GM23338 (cell line): ENCODE results near the gene STRN. TPM values are rescaled to one million over a fixed set of nuclear protein-coding genes. Genes with fewer than 3 reads are reported as not detected.

Experiments used
- ATAC-seq: fragments of 200-7000 bp; cut with Tn5 transposase; 3 replicates; pipeline ENCODE4 v1.9.1; 2020
- DNase-seq: peaks from one replicate; pipeline ENCODE4 v3.0.0-alpha.2; 2015; ENCODE audit warnings: low spot score
- H2AFZ ChIP-seq: fragments of 200-600 bp; sonication (generic); 2 replicates; pipeline ENCODE4 v1.8.0; 2016; ENCODE audit warnings: antibody characterized with exemption, mild to moderate bottlenecking, moderate library complexity
- H3F3A ChIP-seq: fragments of 200-600 bp; sonication (generic); replicated peaks from 2 replicates; pipeline ENCODE4 v1.8.0; 2017; ENCODE audit warnings: antibody characterized with exemption, mixed run types, low read depth
- H3K27ac ChIP-seq: fragments of 200-600 bp; sonication (generic); 2 replicates; pipeline ENCODE4 v1.6.1; 2016; ENCODE audit warnings: low read depth
- H3K27me3 ChIP-seq: fragments of 200-600 bp; sonication (generic); 2 replicates; pipeline ENCODE4 v1.8.0; 2016; ENCODE audit warnings: mild to moderate bottlenecking, mixed run types, moderate library complexity; ENCODE audit not compliant: insufficient read depth
- H3K36me3 ChIP-seq: fragments of 200-600 bp; sonication (generic); 2 replicates; pipeline ENCODE4 v1.8.0; 2016; ENCODE audit warnings: mild to moderate bottlenecking; ENCODE audit not compliant: insufficient read depth
- H3K4me1 ChIP-seq: fragments of 200-600 bp; sonication (generic); 2 replicates; pipeline ENCODE4 v1.8.0; 2016; ENCODE audit warnings: mild to moderate bottlenecking, moderate library complexity; ENCODE audit not compliant: insufficient read depth
- H3K4me2 ChIP-seq: fragments of 200-600 bp; sonication (generic); 2 replicates; pipeline ENCODE4 v1.7.1; 2017; ENCODE audit warnings: mixed run types
- H3K4me3 ChIP-seq: fragments of 200-600 bp; sonication (generic); 2 replicates; pipeline ENCODE4 v1.6.1; 2016; ENCODE audit warnings: mixed run types
- H3K79me2 ChIP-seq: fragments of 200-600 bp; sonication (generic); replicated peaks from 2 replicates; pipeline ENCODE4 v1.8.0; 2017; ENCODE audit warnings: mild to moderate bottlenecking; ENCODE audit not compliant: insufficient read depth
- H3K9me2 ChIP-seq: fragments of 200-600 bp; sonication (generic); 2 replicates; pipeline ENCODE4 v1.8.0; 2017; ENCODE audit not compliant: insufficient read depth
- H4K20me1 ChIP-seq: fragments of 200-600 bp; sonication (generic); replicated peaks from 2 replicates; pipeline ENCODE4 v1.8.0; 2017; ENCODE audit warnings: mild to moderate bottlenecking; ENCODE audit not compliant: insufficient read depth
- H3K27ac Mint-ChIP-seq: 2 replicates; pipeline ENCODE4 v1.8.0; 2020; ENCODE audit warnings: inconsistent platforms, mild to moderate bottlenecking, moderate library complexity, mixed read lengths
- H3K27me3 Mint-ChIP-seq: 3 replicates; pipeline ENCODE4 v1.8.0; 2022; ENCODE audit warnings: low read depth, mild to moderate bottlenecking, moderate library complexity, mixed read lengths, inconsistent platforms; ENCODE audit not compliant: insufficient read depth, poor library complexity
- H3K36me3 Mint-ChIP-seq: 3 replicates; pipeline ENCODE4 v1.8.0; 2021; ENCODE audit warnings: low read depth, mild to moderate bottlenecking, inconsistent platforms, moderate library complexity, mixed read lengths
- H3K4me1 Mint-ChIP-seq: 3 replicates; pipeline ENCODE4 v1.8.0; 2020; ENCODE audit warnings: mild to moderate bottlenecking, inconsistent platforms, mixed read lengths
- H3K4me3 Mint-ChIP-seq: 3 replicates; pipeline ENCODE4 v1.8.0; 2021; ENCODE audit warnings: moderate library complexity, mild to moderate bottlenecking, inconsistent platforms, mixed read lengths
- H3K9me3 Mint-ChIP-seq: 3 replicates; pipeline ENCODE4 v1.8.0; 2020; ENCODE audit warnings: moderate library complexity, mild to moderate bottlenecking, inconsistent platforms, mixed read lengths
- CREB1 ChIP-seq: fragments of 250-450 bp; sonication (Bioruptor Pico); IDR thresholded peaks from 2 replicates; pipeline ENCODE4 v1.5.0; 2020; ENCODE audit warnings: low read depth, mild to moderate bottlenecking, moderate library complexity
- CTCF ChIP-seq, 2 experiments: fragments of 200-600 bp in 1 of 2; sonication (generic) in 1 of 2; conservative IDR thresholded peaks; 2 replicates each; pipeline versions ENCODE4 v1.5.1 to v1.6.1; 2016 to 2017; ENCODE audit warnings: antibody characterized with exemption in 2 of 2, low read depth in 2 of 2, mild to moderate bottlenecking in 2 of 2, moderate library complexity in 1 of 2
- ETS1 ChIP-seq: IDR thresholded peaks from 2 replicates; pipeline ENCODE4 v1.6.1; 2016; ENCODE audit warnings: antibody characterized with exemption
- EZH2 ChIP-seq: fragments of 200-600 bp; sonication (generic); IDR thresholded peaks from one replicate; pipeline ENCODE4 v1.8.0; 2017; ENCODE audit warnings: antibody characterized with exemption, mild to moderate bottlenecking, low read depth; ENCODE audit not compliant: unreplicated experiment
- EZH2phosphoT487 ChIP-seq: fragments of 200-600 bp; sonication (generic); IDR thresholded peaks from one replicate; pipeline ENCODE4 v1.8.1; 2018; ENCODE audit warnings: antibody characterized with exemption; ENCODE audit not compliant: unreplicated experiment
- JUNB ChIP-seq: IDR thresholded peaks from one replicate; pipeline ENCODE4 v1.6.1; 2016; ENCODE audit warnings: antibody characterized with exemption; ENCODE audit not compliant: unreplicated experiment
- NANOG ChIP-seq: IDR thresholded peaks from 2 replicates; pipeline ENCODE4 v1.6.1; 2016; ENCODE audit warnings: antibody characterized with exemption, borderline replicate concordance
- POLR2AphosphoS5 ChIP-seq: IDR thresholded peaks from 2 replicates; pipeline ENCODE4 v1.6.1; 2016; ENCODE audit warnings: antibody characterized with exemption, low read depth
- STAT1 ChIP-seq: IDR thresholded peaks from one replicate; pipeline ENCODE4 v1.6.1; 2016; ENCODE audit warnings: antibody characterized with exemption; ENCODE audit not compliant: unreplicated experiment
- ZNF114 ChIP-seq: fragments of 250-450 bp; sonication (Bioruptor Pico); IDR thresholded peaks from 2 replicates; pipeline ENCODE4 v1.5.0; 2020; ENCODE audit warnings: mild to moderate bottlenecking, moderate library complexity
- ZNF331 ChIP-seq: fragments of 250-450 bp; sonication (Bioruptor Pico); IDR thresholded peaks from 2 replicates; pipeline ENCODE4 v1.5.0; 2020; ENCODE audit warnings: low read depth, mild to moderate bottlenecking, moderate library complexity
- ZNF462 ChIP-seq: fragments of 250-450 bp; sonication (Bioruptor Pico); IDR thresholded peaks from 2 replicates; pipeline ENCODE4 v1.5.0; 2020; ENCODE audit warnings: mild to moderate bottlenecking, moderate library complexity
- polyA plus RNA-seq: library from polyadenylated mRNA; unstranded; fragments of >200 nt; fragmentation: Nextera tagmentation; extraction: Ambion mirVana; gene quantifications from 2 replicates; pipeline ENCODE4 v1.2.1, GENCODE V29; 2016
- total RNA-seq: library from RNA; depleted of rRNA; stranded (reverse); fragments of >200 nt; shearing (Covaris generic); gene quantifications from 2 replicates; pipeline ENCODE4 v1.2.3, GENCODE V29; 2014
- TF ChIP-seq, protein P1 (sequence below): IDR thresholded peaks from one replicate; pipeline ENCODE4 v1.6.1; 2018; ENCODE audit warnings: antibody characterized with exemption; ENCODE audit not compliant: unreplicated experiment

STRN gene
- total and polyA plus RNA-seq, 2 experiments from 2014 or later: 16.1 to 34.5 TPM

- Histone ChIP-seq H3K4me2 (no peak overlapping the region), H3K4me1 (peaks cover 36% of the 10 kb centered on the region), H3K4me3 (no peak overlapping the region), H4K20me1 (0 out of 2 replicates have a peak, but pooled peaks cover 3% of the 10 kb centered on the region), H3K27me3 (no peaks in the 10 kb centered on the region), H3K27ac (0 out of 2 replicates have a peak overlapping the region, but pooled peaks have one; percentile 55), H3K36me3 (no peaks in the 10 kb centered on the region), H3K79me2 (peaks cover 90% of the 10 kb centered on the region), H2AFZ (no peak overlapping the region), H3K9me2 (no peaks in the 10 kb centered on the region), H3F3A (peaks cover 3% of the 10 kb centered on the region; the same call in 1 of the 2 replicates)
- DNase-seq (no peak), ATAC-seq (no peak)
- H3K27me3 Mint-ChIP-seq: peaks cover 4% of the 10 kb centered on the region
- H3K9me3 Mint-ChIP-seq: no peaks in the 10 kb centered on the region
- H3K27ac Mint-ChIP-seq: no peak overlapping the region; the same call in 1 of the 2 replicates
- TF ChIP-seq CREB1 (CRISPR knock-in tag) (no peak), POLR2AphosphoS5 (no peak), ZNF462 (no peak), EZH2 (no peak), ZNF331 (CRISPR knock-in tag) (no peak), CTCF (conservative IDR thresholded peaks at IDR 0.05; ENCODE audit: low read depth in 2 of 2) (no peak), EZH2phosphoT487 (no peak), ETS1 (no peak), STAT1 (no peak), JUNB (no peak), NANOG (no peak), ZNF114 (CRISPR knock-in tag) (no peak)
- TF ChIP-seq, protein P1, sequence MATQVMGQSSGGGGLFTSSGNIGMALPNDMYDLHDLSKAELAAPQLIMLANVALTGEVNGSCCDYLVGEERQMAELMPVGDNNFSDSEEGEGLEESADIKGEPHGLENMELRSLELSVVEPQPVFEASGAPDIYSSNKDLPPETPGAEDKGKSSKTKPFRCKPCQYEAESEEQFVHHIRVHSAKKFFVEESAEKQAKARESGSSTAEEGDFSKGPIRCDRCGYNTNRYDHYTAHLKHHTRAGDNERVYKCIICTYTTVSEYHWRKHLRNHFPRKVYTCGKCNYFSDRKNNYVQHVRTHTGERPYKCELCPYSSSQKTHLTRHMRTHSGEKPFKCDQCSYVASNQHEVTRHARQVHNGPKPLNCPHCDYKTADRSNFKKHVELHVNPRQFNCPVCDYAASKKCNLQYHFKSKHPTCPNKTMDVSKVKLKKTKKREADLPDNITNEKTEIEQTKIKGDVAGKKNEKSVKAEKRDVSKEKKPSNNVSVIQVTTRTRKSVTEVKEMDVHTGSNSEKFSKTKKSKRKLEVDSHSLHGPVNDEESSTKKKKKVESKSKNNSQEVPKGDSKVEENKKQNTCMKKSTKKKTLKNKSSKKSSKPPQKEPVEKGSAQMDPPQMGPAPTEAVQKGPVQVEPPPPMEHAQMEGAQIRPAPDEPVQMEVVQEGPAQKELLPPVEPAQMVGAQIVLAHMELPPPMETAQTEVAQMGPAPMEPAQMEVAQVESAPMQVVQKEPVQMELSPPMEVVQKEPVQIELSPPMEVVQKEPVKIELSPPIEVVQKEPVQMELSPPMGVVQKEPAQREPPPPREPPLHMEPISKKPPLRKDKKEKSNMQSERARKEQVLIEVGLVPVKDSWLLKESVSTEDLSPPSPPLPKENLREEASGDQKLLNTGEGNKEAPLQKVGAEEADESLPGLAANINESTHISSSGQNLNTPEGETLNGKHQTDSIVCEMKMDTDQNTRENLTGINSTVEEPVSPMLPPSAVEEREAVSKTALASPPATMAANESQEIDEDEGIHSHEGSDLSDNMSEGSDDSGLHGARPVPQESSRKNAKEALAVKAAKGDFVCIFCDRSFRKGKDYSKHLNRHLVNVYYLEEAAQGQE: no peak
- no peaks in the 10 kb centered on the region for H3K36me3 Mint-ChIP-seq
- H3K4me1 Mint-ChIP-seq: peaks cover 34% of the 10 kb centered on the region
- no peak overlapping the region for H3K4me3 Mint-ChIP-seq
Observed at GRCh38 chr2:36949845-36950244, 16.5 kb downstream of the STRN start.
